22Rv1 (cell line): ENCODE data around the gene GPC6.

Experiments
- H3K27ac ChIP-seq: fragments of 450-650 bp; 2 replicates; pipeline ENCODE4 v1.5.1; 2017
- CTCF ChIP-seq: fragments of 450-650 bp; IDR thresholded peaks from 2 replicates; pipeline ENCODE4 v1.5.1; 2017; ENCODE audit warnings: mild to moderate bottlenecking
- ZFX ChIP-seq: fragments of 450-650 bp; IDR thresholded peaks from 2 replicates; pipeline ENCODE4 v1.6.1; 2017; ENCODE audit warnings: antibody characterized with exemption, borderline replicate concordance

GPC6 gene

GRCh38 chr13:93496985-93497673 is 270.5 kb downstream of the GPC6 start:
- no peak for TF ChIP-seq CTCF
- TF ChIP-seq ZFX: no peak
- no peak overlapping the region for H3K27ac ChIP-seq

DNA sequence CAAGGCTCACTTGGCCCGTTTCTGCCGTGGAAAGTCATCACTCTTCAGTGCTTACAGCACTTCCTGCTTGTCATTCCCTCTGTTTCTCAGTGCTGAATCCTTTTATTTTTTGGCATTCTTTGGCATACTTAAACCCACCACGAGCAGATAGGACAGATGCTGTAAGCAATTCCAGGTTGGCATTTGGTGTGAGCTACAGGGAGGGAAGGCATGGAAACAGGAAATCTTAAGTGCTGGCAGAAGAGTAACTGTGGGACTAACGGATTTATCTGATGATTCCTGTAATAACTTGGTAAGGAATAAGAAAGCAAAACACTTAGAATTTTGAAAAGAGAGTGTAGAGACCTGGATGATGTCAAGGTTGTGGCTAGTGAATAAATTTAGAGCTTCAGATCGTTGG is 273.4 kb downstream of the GPC6 start:
- H3K27ac ChIP-seq: no peak overlapping the region
- TF ChIP-seq ZFX (no peak), CTCF (no peak)

GRCh38 chr13:93502071-93502470 is 275.5 kb downstream of the GPC6 start:
- H3K27ac ChIP-seq: no peak overlapping the region
- TF ChIP-seq CTCF (no peak), ZFX (no peak)

GRCh38 chr13:93502987-93503615 is 276.5 kb downstream of the GPC6 start:
- TF ChIP-seq ZFX (no peak), CTCF (no peak)
- no peak overlapping the region for H3K27ac ChIP-seq

GRCh38 chr13:93505104-93505952 is 278.7 kb downstream of the GPC6 start:
- no peak overlapping the region for H3K27ac ChIP-seq
- TF ChIP-seq CTCF: no peak
- no peak for TF ChIP-seq ZFX

- TF ChIP-seq CTCF (no peak), ZFX (no peak)
- no peak overlapping the region for H3K27ac ChIP-seq
Measured at GRCh38 chr13:93511011-93511410, 284.4 kb downstream of the GPC6 start.
